GM06990 (cell line): ENCODE data around the gene XPO6.

ENCODE experiments used
- DNase-seq: peaks from one replicate; pipeline ENCODE4 v3.0.0-alpha.2; 2011; ENCODE audit not compliant: insufficient read length; ENCODE audit errors: extremely low read depth
- H3K27me3 ChIP-seq: replicated peaks from 2 replicates; pipeline ENCODE4 v1.6.0; 2011; ENCODE audit warnings: low read length; ENCODE audit not compliant: control insufficient read depth, insufficient read depth
- H3K36me3 ChIP-seq: 2 replicates; pipeline ENCODE4 v1.5.1; 2011; ENCODE audit warnings: low read length; ENCODE audit not compliant: control insufficient read depth, insufficient read depth
- H3K4me3 ChIP-seq: replicated peaks from 2 replicates; pipeline ENCODE4 v1.5.1; 2011; ENCODE audit warnings: low read depth, mild to moderate bottlenecking, control low read depth, low read length
- CTCF ChIP-seq: IDR thresholded peaks from 2 replicates; pipeline ENCODE4 v1.5.1; 2011; ENCODE audit warnings: low read length, control low read depth, mild to moderate bottlenecking, inconsistent platforms; ENCODE audit not compliant: insufficient read depth, poor library complexity, severe bottlenecking

XPO6 gene

GRCh38 chr16:28151180-28151579, 60.6 kb downstream of the XPO6 start:
- Histone ChIP-seq H3K36me3 (peaks cover 25% of the 10 kb centered on the region), H3K4me3 (no peak overlapping the region), H3K27me3 (no peaks in the 10 kb centered on the region)
- no peak for TF ChIP-seq CTCF
- no peak for DNase-seq

DNA sequence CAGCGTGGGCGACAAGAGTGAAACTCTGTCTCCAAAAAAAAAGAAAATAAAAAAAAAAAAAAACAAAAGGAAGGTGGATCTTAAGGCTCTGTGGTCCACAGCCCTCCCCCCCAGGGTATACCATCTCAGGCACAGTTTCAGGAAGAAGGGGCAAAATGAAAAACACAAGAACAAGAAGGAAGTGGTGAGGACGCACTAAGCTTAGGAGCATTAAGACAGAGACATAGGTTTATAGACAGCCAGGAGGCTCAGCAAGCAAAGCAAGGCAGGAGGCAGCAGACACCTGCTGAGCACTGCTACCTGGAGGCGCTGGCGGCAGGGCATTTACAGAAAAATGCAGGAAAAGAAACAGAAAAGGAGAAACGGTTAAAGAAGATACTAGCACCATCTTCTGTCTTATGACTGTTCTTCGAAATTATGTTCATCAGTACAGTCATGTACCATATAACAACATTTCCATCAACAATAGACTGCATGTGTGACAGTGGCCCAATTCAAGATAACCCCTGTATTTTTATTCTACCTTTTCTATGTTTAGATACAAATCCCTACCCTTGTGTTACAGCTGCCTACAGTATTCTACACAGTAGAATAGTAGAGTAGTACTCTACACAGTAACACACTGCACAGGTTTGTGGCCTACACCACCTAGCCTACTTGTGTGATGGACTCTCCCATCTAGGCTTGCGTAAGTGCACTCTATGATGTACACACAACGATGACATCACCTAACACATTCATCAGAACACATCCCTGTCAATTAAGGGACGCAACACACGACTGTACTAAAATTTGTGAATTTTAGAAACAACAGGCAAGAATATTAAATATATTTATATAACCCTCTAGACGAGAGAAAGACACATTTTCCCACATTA, 62.5 kb downstream of the XPO6 start:
- DNase-seq, result no peak
- no peak for TF ChIP-seq CTCF
- no peak overlapping the region for H3K4me3 ChIP-seq
- H3K27me3 ChIP-seq, result no peaks in the 10 kb centered on the region
- peaks cover 16% of the 10 kb centered on the region for H3K36me3 ChIP-seq

DNA sequence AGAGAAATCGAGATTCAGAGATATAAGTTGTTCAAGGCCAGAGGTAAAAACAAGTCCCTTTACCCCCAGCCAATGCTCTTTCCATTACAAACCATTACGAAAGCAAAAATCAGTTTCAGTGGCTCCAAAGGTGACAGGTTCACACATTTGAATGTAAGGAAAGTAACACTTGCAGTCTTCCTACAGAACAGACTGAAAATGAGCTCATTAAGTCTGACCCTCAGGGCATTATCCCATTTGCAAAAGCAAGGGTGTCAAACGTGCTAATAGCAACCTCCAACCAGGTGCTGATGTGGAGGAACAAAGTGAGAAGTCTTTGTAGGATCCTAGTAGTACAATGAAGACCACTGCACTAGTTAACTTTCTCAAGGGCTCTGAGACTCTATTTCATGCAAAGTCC, 65.2 kb downstream of the XPO6 start:
- no peak overlapping the region for H3K4me3 ChIP-seq
- peaks cover 10% of the 10 kb centered on the region for H3K36me3 ChIP-seq
- no peaks in the 10 kb centered on the region for H3K27me3 ChIP-seq
- DNase-seq, result no peak
- no peak for TF ChIP-seq CTCF

- no peak for DNase-seq
- H3K4me3 ChIP-seq, result no peak overlapping the region
- H3K27me3 ChIP-seq, result no peaks in the 10 kb centered on the region
- TF ChIP-seq CTCF, result no peak
- H3K36me3 ChIP-seq, result peaks cover 8% of the 10 kb centered on the region
Observed at GRCh38 chr16:28145796-28146195, 66.0 kb downstream of the XPO6 start.

DNA sequence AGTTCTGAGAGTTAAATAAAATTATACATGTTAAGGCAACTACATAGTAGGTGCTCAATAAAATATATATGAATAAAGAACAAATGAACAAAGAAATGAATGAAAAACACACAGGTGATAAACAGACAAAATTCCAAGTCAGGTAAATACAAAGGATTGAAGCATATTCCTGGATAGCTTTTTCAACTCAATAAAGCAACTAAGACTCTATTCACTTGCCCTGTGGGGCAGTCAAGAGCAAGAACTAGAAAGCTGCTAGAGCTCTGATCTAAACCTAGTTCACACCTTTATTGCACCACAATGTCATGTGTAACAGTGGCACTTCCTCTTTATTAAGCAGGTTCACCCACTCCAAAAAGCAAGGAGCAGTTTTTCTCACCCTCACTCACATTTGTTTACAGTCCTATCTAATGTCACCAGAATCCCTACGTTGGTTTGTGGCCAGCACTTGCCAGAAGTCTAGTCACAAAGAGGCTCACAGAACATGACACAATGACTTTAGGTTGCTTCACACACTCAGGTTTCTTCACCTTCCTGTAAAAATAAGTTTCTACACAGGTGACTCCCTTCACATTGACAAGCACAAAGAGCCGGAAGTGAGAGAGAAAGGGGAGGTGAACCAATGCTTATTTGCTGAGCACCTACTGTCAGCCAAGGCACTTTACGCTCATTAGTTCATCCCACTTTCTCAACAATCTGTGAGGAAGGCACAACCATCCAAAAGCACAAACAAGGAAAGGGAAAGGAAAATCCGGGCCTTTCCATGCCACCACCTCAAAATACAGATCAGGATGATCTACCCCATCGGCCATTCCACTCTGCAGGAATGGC, 70.8 kb downstream of the XPO6 start:
- H3K27me3 ChIP-seq, result no peaks in the 10 kb centered on the region
- H3K36me3 ChIP-seq, result peaks cover 4% of the 10 kb centered on the region
- peak overlapping the region; percentile 51 for H3K4me3 ChIP-seq
- peak; percentile 36 for TF ChIP-seq CTCF
- peak; percentile 81 for DNase-seq
